Stimulated activated CD4-positive, alpha-beta T cell treated with anti-CD3 and anti-CD28 coated beads, Interleukin-1b, Interleukin-23, amount 100 ng/mL, for 48 hours (primary cell): ENCODE measurements around the gene MOB3C.
A peak's percentile ranks its signal among the peaks of the same experiment; 100 is the strongest.
"Not testable (repeated sequence)": the region's sequence is repeated elsewhere in the genome, so short reads cannot be mapped to it uniquely, and the experiment has no call there.

Source experiments
- DNase-seq: peaks from one replicate; pipeline ENCODE4 v3.0.0-alpha.2; 2020

Gene MOB3C

GRCh38 chr1:46616277-46617107, at the start of gene MOB3C:
TSS of gene MOB3C (minus strand) at chr1:46616811. CDS start at chr1:46613321, 3,490 bp downstream.
- peak; percentile 58 for DNase-seq

GRCh38 chr1:46665983-46666382, 49.4 kb upstream of the MOB3C start:
- DNase-seq, result no peak

DNA sequence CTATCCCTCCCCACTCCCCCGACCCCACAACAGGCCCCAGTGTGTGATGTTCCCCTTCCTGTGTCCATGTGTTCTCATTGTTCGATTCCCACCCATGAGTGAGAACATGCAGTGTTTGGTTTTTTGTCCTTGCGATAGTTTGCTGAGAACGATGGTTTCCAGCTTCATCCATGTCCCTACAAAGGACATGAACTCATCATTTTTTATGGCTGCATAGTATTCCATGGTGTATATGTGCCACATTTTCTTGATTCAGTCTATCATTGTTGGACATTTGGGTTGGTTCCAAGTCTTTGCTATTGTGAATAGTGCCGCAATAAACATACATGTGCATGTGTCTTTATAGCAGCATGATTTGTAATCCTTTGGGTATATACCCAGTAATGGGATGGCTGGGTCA, 46.3 kb upstream of the MOB3C start:
- not testable (repeated sequence) for DNase-seq

- not testable (repeated sequence) for DNase-seq
These were observed 43.5 kb upstream of the MOB3C start for GRCh38 chr1:46660116-46660515.

DNA sequence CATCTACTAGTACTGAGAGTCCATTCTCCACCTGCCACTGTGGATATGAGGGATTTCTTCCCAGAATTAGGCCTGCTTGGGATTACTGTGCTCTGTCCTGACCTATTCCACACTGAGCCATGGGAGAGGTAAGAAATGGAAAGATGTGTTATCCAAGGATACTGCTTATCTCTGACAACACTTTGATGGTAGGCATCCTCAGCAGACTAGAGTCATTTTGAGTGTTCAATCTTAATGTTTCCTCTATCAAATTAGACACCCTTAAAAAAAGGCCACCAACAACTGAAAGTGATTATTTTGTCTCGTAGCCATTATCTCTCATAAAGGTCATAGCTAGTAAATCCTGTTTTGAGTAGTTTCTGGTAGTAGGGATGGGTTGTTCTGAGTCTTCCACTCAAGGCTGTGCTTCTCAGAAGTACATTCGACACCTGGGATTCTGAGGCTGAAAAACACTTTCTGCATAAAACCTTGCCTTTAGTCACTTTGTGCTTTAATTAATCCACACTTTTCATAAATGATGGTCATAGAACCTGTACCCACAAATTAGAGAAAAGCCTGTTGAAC, 42.8 kb upstream of the MOB3C start:
- DNase-seq, result no peak

- DNase-seq, result no peak
These were observed 41.2 kb upstream of the MOB3C start for GRCh38 chr1:46657775-46658174.

GRCh38 chr1:46656643-46657042, 40.0 kb upstream of the MOB3C start:
- no peak for DNase-seq

DNA sequence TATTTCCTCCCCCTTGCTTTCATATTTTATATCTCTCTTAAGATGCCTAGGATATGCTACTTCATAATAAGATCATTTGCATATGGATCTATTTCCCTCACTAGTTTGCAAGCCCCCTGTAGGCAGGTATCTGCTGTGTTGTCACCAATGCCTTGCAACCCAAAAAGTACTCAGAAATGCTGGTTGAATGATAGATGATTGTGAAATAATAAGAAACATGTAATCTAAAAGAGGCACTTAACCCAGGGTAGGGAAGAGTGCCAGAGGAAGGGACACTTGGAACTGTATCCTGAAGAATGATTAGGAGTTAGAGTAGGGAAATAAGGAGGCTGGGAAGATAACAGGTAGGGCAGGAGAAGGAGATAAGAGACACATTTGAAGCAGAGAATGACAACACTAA, 39.2 kb upstream of the MOB3C start:
- no peak for DNase-seq

GRCh38 chr1:46654698-46655097, 38.1 kb upstream of the MOB3C start:
- DNase-seq, result not testable (repeated sequence)

GRCh38 chr1:46654012-46654411, 37.4 kb upstream of the MOB3C start:
- DNase-seq, result no peak

- no peak for DNase-seq
These were observed 36.9 kb upstream of the MOB3C start for GRCh38 chr1:46653405-46653958.

- no peak for DNase-seq
These were observed 35.9 kb upstream of the MOB3C start for GRCh38 chr1:46652321-46653100.

GRCh38 chr1:46651152-46651551, 34.5 kb upstream of the MOB3C start:
- not testable (repeated sequence) for DNase-seq

GRCh38 chr1:46650491-46650890, 33.9 kb upstream of the MOB3C start:
- no peak for DNase-seq

DNA sequence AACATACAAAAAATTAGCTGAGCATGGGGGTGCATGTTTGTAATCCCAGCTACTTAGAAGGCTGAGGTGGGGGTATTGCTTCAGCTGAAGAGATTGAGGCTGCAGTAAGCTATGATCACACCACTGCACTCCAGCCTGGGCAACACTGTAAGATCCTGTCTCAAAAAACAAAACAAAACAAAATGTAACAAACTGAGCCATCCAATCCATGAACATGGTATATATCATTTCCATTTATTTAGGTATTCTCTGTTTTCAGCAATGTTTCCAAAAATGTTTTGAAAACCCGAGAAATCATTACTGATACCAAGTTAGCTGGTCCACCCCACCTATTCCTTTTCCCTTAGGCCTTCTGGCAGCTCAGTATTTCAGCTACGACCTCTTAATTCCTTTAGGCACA, 33.2 kb upstream of the MOB3C start:
- DNase-seq, result no peak

GRCh38 chr1:46647611-46648010, 31.0 kb upstream of the MOB3C start:
- no peak for DNase-seq

- peak; percentile 8 for DNase-seq
These were observed 30.2 kb upstream of the MOB3C start for GRCh38 chr1:46646844-46647243.

- DNase-seq, result no peak
These were observed 29.7 kb upstream of the MOB3C start for GRCh38 chr1:46646331-46646730.

DNA sequence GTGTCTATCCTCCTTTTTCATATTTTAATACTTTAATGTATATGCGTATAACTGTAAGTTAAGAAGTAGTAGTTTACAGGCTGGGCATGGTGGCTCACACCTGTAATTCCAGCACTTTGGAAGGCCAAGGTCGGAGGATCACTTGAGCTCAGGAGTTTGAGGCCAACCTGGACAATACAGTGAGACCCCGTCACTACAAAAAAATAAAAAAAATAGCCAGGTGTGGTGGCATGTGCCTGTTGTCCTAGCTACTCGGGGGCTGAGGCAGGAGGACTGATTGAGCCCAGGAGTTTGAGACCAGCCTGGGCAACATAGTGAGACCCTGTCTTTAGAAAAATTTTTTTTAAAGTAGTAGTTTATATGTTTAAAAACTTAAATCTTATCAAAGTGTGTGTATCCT, 29.2 kb upstream of the MOB3C start:
- no peak for DNase-seq

- no peak for DNase-seq
These were observed 26.8 kb upstream of the MOB3C start for GRCh38 chr1:46643368-46643775.

- no peak for DNase-seq
These were observed 25.6 kb upstream of the MOB3C start for GRCh38 chr1:46642115-46642680.

- no peak for DNase-seq
These were observed 22.9 kb upstream of the MOB3C start for GRCh38 chr1:46639547-46639946.

DNA sequence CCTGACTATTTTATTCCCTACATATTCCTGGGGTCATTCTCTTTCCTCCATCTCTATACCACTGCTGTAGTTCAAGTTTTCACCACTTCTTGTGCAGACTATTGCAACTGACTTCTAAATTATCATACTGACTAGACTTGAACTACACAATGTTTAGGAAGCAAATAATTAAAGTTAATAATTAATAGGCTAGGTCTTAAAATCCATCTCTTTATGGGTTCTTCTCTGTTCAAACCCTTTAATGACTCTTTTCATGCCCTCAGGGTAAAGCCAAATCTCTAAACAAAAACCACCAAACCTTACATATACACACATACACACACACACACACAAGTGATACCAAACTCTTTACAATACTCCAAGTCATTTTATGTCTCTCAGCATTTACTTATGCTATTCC, 22.3 kb upstream of the MOB3C start:
- no peak for DNase-seq
